H1 (cell line): Measurements from ENCODE around the gene MARK3.

Experiments
- ASH2L ChIP-seq: fragments of 200-600, 300-600 bp; sonication (generic); IDR thresholded peaks from one replicate; pipeline ENCODE4 v1.7.1; 2017; ENCODE audit warnings: low read length
- ATF3 ChIP-seq: IDR thresholded peaks from 2 replicates; pipeline ENCODE4 v1.6.1; 2011; ENCODE audit warnings: low read depth, mild to moderate bottlenecking, low read length; ENCODE audit not compliant: insufficient read depth
- BRCA1 ChIP-seq: IDR thresholded peaks from 2 replicates; pipeline ENCODE4 v1.6.1; 2012; ENCODE audit warnings: low read depth, low read length, improper control_type of control experiment
- CREB1 ChIP-seq: IDR thresholded peaks from 2 replicates; pipeline ENCODE4 v1.6.1; 2012; ENCODE audit warnings: inconsistent platforms
- EP300 ChIP-seq, 2 experiments: IDR thresholded peaks; 1 replicate in 1 of 2; 2 replicates in 1 of 2; pipeline ENCODE4 v1.6.1; 2011 to 2012; ENCODE audit warnings: low read depth in 2 of 2, low read length in 2 of 2, mild to moderate bottlenecking in 2 of 2, borderline replicate concordance in 1 of 2, inconsistent platforms in 1 of 2, moderate library complexity in 1 of 2
- EZH2 ChIP-seq: fragments of 200-600 bp; sonication (generic); IDR thresholded peaks from 2 replicates; pipeline ENCODE4 v1.7.1; 2012; ENCODE audit warnings: low read depth, mild to moderate bottlenecking, moderate library complexity, low read length, inconsistent platforms; ENCODE audit not compliant: severe bottlenecking
- JUND ChIP-seq: IDR thresholded peaks from 2 replicates; pipeline ENCODE4 v1.6.1; 2011; ENCODE audit warnings: mild to moderate bottlenecking, improper control_type of control experiment, low read length
- POLR2A ChIP-seq, 2 experiments: IDR thresholded peaks; 1 replicate in 1 of 2; 2 replicates in 1 of 2; pipeline ENCODE4 v1.6.1; 2011; ENCODE audit warnings: low read depth in 2 of 2, low read length in 2 of 2, mild to moderate bottlenecking in 2 of 2; ENCODE audit errors: control extremely low read depth in 1 of 2
- POLR2AphosphoS5 ChIP-seq: IDR thresholded peaks from 2 replicates; pipeline ENCODE4 v1.6.1; 2011; ENCODE audit warnings: low read depth, low read length
- YY1 ChIP-seq: IDR thresholded peaks from 2 replicates; pipeline ENCODE4 v1.6.1; 2011; ENCODE audit warnings: low read depth, mild to moderate bottlenecking, low read length
- ZNF274 ChIP-seq: IDR thresholded peaks from 2 replicates; pipeline ENCODE4 v1.7.0; 2012; ENCODE audit warnings: low read length, borderline replicate concordance; ENCODE audit errors: extremely low read depth
- TF ChIP-seq, protein P1 (sequence below): IDR thresholded peaks from 2 replicates; pipeline ENCODE4 v1.6.1; 2012; ENCODE audit warnings: low read length, inconsistent platforms
- TF ChIP-seq, protein P2 (sequence below), 3 experiments: IDR thresholded peaks; 1 replicate in 2 of 3; 2 replicates in 1 of 3; pipeline versions ENCODE4 v1.5.1 to v1.6.1; 2011; ENCODE audit warnings: low read length in 3 of 3, mild to moderate bottlenecking in 3 of 3, inconsistent platforms in 2 of 3, low read depth in 1 of 3, moderate library complexity in 1 of 3; ENCODE audit not compliant: insufficient read depth in 1 of 3; ENCODE audit errors: control extremely low read depth in 1 of 3

- TF ChIP-seq, protein P1, sequence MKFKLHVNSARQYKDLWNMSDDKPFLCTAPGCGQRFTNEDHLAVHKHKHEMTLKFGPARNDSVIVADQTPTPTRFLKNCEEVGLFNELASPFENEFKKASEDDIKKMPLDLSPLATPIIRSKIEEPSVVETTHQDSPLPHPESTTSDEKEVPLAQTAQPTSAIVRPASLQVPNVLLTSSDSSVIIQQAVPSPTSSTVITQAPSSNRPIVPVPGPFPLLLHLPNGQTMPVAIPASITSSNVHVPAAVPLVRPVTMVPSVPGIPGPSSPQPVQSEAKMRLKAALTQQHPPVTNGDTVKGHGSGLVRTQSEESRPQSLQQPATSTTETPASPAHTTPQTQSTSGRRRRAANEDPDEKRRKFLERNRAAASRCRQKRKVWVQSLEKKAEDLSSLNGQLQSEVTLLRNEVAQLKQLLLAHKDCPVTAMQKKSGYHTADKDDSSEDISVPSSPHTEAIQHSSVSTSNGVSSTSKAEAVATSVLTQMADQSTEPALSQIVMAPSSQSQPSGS = no peak
- TF ChIP-seq, protein P2, sequence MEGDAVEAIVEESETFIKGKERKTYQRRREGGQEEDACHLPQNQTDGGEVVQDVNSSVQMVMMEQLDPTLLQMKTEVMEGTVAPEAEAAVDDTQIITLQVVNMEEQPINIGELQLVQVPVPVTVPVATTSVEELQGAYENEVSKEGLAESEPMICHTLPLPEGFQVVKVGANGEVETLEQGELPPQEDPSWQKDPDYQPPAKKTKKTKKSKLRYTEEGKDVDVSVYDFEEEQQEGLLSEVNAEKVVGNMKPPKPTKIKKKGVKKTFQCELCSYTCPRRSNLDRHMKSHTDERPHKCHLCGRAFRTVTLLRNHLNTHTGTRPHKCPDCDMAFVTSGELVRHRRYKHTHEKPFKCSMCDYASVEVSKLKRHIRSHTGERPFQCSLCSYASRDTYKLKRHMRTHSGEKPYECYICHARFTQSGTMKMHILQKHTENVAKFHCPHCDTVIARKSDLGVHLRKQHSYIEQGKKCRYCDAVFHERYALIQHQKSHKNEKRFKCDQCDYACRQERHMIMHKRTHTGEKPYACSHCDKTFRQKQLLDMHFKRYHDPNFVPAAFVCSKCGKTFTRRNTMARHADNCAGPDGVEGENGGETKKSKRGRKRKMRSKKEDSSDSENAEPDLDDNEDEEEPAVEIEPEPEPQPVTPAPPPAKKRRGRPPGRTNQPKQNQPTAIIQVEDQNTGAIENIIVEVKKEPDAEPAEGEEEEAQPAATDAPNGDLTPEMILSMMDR (IDR thresholded peaks at IDR 0.05; ENCODE audit: control extremely low read depth in 1 of 3, insufficient read depth in 1 of 3, low read depth in 1 of 3, low read length in 3 of 3) = peak in 2 of 3 experiments; percentile 41 to 49; a peak in 3 of 4 replicates
- TF ChIP-seq BRCA1 = no peak
- TF ChIP-seq ZNF274 = no peak
- no peak for TF ChIP-seq YY1
- no peak for TF ChIP-seq ATF3
- no peak for TF ChIP-seq POLR2A (IDR thresholded peaks at IDR 0.05; ENCODE audit: control extremely low read depth in 1 of 2, low read depth in 2 of 2, low read length in 2 of 2)
- no peak for TF ChIP-seq EZH2
- TF ChIP-seq EP300 (IDR thresholded peaks at IDR 0.05; ENCODE audit: borderline replicate concordance in 1 of 2, low read depth in 2 of 2, low read length in 2 of 2) = no peak
- TF ChIP-seq CREB1 = no peak
- no peak for TF ChIP-seq POLR2AphosphoS5
- 0 out of 2 replicates have a peak, but pooled peaks have one; percentile 6 for TF ChIP-seq JUND
- TF ChIP-seq ASH2L = no peak
Observed at GRCh38 chr14:103524002-103524935, 139.1 kb downstream of the MARK3 start.
